Fibroblast of lung (primary cell): ENCODE results near the gene MTHFSD.

Experiments
- EZH2 ChIP-seq: IDR thresholded peaks from 2 replicates; pipeline ENCODE4 v1.5.1; 2012; ENCODE audit warnings: low read length, control low read depth, mild to moderate bottlenecking; ENCODE audit errors: missing control alignments
- TF ChIP-seq, protein P1 (sequence below), 2 donors: IDR thresholded peaks in 1 of 2; conservative IDR thresholded peaks in 1 of 2; 1 replicate in 1 of 2; 2 replicates in 1 of 2; pipeline ENCODE4 v1.5.1; 2011 to 2012; ENCODE audit warnings: low read length in 2 of 2, control low read depth in 1 of 2, inconsistent platforms in 1 of 2, low read depth in 1 of 2, mild to moderate bottlenecking in 1 of 2

- no peak for TF ChIP-seq EZH2
- TF ChIP-seq, protein P1, sequence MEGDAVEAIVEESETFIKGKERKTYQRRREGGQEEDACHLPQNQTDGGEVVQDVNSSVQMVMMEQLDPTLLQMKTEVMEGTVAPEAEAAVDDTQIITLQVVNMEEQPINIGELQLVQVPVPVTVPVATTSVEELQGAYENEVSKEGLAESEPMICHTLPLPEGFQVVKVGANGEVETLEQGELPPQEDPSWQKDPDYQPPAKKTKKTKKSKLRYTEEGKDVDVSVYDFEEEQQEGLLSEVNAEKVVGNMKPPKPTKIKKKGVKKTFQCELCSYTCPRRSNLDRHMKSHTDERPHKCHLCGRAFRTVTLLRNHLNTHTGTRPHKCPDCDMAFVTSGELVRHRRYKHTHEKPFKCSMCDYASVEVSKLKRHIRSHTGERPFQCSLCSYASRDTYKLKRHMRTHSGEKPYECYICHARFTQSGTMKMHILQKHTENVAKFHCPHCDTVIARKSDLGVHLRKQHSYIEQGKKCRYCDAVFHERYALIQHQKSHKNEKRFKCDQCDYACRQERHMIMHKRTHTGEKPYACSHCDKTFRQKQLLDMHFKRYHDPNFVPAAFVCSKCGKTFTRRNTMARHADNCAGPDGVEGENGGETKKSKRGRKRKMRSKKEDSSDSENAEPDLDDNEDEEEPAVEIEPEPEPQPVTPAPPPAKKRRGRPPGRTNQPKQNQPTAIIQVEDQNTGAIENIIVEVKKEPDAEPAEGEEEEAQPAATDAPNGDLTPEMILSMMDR (conservative IDR thresholded peaks at IDR 0.05 in 1 of 2, IDR thresholded peaks at IDR 0.05 in 1 of 2; ENCODE audit: low read depth in 1 of 2, low read length in 2 of 2): no peak
Measured at GRCh38 chr16:86554917-86555703, at the start of gene MTHFSD.
